HG03045 (cell line): Measurements from ENCODE around the gene ADRA1B.

Source experiments
- ATAC-seq: cut with Tn5 transposase; IDR thresholded peaks from one replicate; pipeline ENCODE4 v1.9.1; 2021; ENCODE audit warnings: mild to moderate bottlenecking, moderate library complexity; ENCODE audit not compliant: unreplicated experiment

ADRA1B gene

DNA sequence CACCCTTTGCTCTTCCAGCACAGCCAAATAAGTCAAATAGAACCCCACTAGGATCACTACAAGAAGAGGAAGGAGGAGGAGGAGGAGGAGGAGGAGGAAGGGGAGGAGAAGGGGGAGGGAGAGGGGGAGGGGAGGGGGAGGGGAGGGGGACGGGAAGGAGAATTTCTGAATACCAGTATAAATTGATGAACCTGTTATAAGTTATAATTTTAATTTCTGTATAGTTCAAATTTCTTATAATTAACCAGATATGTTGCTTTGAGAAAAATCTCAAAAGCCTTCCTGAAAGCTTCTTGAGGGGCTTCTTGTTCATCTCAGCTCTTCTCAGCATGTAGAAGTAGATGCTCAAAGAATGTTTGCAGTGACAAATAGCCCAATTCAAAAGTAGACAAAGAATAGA, 15.0 kb upstream of the ADRA1B start:
- ATAC-seq = no peak

DNA sequence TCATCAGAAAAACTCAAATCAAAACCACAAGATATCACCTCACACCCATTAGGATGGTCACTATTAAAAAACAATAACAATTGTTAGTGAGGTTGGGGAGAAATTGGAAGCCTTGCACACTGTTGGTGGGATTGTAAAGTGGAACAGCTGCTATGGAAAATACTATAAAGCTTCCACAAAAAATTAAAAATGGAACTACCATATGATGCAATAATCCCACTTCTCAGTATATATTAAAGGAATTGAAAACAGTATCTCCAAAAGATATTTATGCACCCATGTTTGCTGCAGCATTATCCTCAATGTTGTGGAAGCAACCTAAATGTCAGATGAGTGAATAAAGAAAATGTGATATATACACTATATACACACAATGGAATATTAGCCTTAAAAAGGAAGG, 14.5 kb upstream of the ADRA1B start:
- no peak for ATAC-seq

GRCh38 chr5:159902444-159903121, 13.7 kb upstream of the ADRA1B start:
- ATAC-seq = no peak

DNA sequence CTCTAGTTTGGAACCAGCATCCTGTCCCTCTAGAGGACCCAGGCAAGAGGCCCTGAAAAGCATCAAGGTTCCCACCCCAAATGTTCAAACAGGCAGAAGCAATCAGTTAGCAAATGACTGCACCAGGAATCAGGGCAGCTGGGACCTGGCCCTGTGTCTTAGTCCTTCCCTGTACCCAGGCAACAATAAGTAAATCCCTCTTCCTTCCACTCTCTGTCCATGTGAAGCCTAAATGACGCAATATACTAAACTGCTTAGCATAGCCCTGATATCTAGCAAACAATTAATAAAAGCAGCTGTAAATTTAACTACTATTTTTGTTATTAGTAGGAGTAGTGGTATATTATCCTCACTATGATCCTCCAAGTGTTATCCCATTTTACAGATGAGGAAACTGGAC, 13.2 kb upstream of the ADRA1B start:
- no peak for ATAC-seq

DNA sequence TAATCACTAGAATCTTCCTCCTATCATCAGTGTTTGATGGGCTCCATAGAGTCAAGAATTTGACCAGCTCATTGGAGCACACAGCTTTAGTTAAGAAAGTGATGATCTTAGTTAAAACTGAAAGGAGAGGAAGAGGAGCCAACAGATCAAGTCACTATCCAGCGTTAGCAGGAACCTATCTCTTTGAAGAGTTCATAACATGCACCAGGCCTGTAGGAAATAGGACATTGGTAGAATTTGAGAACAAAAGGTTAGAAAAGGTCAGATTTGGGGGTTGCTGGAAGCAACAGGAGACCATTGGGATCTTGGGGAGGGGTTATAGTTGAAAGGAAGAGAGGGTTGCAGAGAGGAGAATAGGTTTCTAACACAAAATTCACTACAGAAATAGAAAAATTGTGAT, 11.4 kb upstream of the ADRA1B start:
- ATAC-seq = no peak

DNA sequence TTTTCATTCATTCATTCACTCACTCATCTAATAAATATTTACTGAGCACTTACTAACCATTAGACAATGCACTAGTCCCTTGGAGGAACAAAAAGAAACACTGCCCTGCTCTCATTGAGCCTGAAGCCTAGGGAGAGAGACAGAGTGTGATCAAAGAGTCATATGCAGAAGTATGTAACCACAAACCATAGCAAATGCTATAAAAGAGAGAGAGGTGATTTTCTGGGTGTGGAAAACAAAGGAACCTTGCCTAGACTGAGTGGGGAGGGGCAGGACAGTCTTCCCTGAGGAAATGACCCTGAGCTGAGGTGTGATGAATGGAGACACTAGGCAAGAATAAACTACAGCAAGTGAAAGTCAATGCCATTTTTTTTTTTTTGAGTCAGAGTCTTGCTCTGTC, 10.8 kb upstream of the ADRA1B start:
- ATAC-seq = no peak

GRCh38 chr5:159906463-159906862, 9.8 kb upstream of the ADRA1B start:
- no peak for ATAC-seq

GRCh38 chr5:159906943-159907342, 9.3 kb upstream of the ADRA1B start:
- ATAC-seq = no peak

DNA sequence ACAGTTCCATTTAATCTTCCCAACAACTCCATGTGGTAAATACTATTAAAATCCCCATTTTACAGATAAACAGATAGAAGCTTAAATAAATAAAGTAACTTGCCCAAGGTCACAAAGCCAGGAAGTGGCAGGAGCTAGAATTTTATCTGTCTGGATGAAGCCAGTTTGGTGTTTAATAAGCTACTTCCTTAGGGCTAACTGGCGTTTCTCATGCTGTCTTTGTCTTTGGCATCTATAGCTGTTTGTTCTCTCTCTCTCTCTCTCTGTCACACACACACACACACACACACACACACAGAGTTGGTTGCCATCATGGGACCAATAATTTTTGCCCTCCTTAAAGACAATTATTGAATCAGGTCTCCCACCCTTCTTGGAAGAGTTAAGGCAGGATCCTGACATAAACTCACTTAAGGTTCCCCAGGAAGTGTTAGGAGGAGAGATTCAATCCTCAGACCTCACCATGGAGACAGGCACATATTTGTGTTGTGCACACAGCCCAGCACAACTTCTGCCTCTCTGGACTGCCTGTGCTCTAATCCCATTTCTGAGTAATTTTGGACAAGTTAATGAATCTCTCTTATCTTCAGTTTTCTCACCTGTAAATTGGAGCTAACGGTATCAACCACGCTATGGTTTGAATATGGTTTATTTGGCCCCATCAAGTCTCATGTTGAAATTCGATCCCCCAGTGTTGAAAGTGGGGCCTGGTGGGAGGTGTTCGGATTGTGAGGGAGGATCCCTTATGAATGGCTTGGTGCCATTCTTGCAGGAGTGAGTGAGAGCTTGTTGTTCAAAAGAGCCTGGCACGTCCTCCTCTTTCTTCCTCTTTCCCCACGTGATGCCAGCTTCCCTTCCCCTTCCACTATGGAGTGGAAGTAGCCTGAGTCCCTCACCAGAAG, 8.3 kb upstream of the ADRA1B start:
- no peak for ATAC-seq

GRCh38 chr5:159908591-159908940, 7.7 kb upstream of the ADRA1B start:
- ATAC-seq = no peak

DNA sequence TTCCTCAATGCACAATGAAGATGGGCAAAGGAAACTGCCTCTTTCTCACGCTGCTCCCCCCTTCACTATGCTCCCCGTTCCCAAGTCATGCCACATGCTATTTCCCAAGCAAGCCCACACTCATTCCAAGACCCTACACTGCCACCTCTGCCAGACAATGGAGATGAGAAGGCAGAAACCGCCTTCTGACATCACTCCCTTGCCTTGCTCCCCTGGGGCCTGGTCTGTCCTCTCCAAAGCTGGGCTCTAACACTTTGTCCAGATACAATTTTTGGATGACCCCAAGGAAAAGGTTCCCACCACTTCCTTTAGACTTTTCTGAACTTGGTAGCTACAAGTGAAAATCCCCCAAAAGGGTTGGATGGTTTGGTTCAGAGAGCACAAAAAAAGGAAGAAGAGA, 7.2 kb upstream of the ADRA1B start:
- no peak for ATAC-seq

- no peak for ATAC-seq
Measured at GRCh38 chr5:159910207-159910842, 6.0 kb upstream of the ADRA1B start.

DNA sequence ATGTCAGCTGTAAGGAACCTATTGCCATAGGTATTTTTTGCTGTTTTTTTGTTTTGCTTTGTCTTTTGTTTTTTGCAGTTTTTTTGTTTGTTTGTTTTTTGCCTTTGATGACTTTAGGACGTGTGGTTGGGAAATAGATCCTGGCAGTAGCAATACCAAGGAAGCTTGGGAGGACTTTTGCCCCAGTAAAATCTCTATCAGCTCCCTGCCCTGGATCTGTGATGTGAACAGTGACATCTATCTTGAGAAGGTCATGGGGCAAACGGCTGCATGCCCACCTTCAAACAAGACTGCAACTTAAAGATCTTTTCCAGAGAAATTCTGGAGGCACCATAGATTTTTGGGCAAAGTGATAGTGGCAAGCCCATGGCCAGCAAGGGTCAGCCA, 5.4 kb upstream of the ADRA1B start:
- no peak for ATAC-seq

- no peak for ATAC-seq
Measured at GRCh38 chr5:159911349-159911748, 4.9 kb upstream of the ADRA1B start.

DNA sequence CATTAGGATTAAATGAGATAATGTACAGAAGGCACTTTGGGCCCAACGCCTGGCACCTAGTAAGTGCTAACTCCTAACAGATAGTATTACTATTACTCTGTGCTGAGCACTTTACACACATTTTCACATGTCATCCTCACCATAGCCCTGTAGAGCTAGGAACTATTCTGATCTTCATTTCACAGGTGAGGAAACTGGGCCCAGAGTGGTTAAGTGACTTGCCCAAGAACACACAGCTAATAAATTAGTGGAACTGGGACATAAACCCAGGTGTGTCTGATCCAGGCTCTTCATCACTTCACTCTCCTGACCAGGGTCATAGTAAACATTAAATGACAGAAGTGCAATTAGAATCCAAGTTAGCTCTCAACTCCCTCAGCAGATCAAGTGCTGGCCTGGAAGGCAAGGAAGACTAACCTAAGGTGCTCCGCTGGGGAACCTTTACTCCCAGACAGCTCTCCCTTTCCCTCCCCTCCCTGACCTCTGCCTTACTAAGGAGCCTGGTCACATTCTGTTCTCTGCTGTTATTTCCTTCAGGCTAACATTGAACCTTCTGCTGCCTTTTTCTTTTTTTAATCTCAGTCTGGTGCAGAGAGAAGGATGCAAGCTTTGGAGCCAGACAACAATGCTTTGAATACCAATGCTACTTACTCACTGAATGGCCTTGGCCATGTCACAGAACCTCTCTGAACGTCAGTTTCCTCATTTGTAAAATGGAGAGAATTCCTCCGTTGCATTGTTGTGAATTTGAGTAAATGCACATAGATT, 4.1 kb upstream of the ADRA1B start:
- no peak for ATAC-seq

DNA sequence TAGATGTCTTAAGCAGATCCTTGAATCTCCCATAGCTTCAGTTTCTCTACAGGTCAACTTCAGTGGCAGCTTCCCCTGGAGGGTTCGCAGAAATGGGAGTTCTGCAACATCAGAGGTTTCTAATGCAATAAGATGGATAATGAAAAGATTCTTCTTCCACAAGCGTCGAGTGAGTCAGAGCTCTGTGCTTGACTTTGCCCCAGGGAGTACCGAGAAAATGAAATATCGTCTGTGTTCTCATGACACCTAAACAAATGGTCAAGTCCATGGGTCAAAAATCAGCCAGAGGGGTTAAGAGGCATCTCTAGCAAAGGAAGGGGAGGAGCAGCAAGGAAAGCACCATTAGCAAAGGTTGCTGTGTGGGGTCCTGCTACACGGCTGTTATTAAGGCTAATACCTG, 3.2 kb upstream of the ADRA1B start:
- ATAC-seq = no peak

GRCh38 chr5:159913501-159913900, 2.8 kb upstream of the ADRA1B start:
- no peak for ATAC-seq

DNA sequence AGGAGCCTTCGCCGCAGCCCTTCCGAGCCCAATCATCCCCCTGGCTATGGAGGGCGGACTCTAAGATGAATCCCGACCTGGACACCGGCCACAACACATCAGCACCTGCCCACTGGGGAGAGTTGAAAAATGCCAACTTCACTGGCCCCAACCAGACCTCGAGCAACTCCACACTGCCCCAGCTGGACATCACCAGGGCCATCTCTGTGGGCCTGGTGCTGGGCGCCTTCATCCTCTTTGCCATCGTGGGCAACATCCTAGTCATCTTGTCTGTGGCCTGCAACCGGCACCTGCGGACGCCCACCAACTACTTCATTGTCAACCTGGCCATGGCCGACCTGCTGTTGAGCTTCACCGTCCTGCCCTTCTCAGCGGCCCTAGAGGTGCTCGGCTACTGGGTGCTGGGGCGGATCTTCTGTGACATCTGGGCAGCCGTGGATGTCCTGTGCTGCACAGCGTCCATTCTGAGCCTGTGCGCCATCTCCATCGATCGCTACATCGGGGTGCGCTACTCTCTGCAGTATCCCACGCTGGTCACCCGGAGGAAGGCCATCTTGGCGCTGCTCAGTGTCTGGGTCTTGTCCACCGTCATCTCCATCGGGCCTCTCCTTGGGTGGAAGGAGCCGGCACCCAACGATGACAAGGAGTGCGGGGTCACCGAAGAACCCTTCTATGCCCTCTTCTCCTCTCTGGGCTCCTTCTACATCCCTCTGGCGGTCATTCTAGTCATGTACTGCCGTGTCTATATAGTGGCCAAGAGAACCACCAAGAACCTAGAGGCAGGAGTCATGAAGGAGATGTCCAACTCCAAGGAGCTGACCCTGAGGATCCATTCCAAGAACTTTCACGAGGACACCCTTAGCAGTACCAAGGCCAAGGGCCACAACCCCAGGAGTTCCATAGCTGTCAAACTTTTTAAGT, 819 bp downstream of the ADRA1B start:
- no peak for ATAC-seq

- ATAC-seq = no peak
Measured at GRCh38 chr5:159917994-159918393, 1.7 kb downstream of the ADRA1B start.

DNA sequence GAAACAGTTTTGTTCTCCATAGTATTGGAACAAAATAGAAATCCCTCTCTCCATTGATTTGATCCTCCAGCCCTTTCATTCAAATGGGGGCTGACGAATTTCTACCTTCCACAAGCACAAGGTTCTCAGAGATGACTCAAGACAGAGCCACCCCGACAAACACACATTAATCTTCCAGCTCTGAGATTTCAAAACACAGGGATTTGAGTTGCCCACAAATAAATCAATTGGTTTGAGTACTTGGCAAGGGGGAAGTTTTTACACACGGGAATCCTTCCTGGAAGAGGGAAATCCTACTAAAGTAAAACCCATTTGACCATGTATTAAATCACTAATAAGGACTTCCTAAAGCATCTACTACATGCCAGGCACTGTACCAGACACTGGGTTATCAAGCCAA, 5.4 kb downstream of the ADRA1B start:
- ATAC-seq = no peak
